ENCODE data around the gene MICOS13. TPM values are rescaled to one million over a fixed set of nuclear protein-coding genes. Genes with fewer than 3 reads are reported as not detected.
A peak's percentile ranks its signal among the peaks of the same experiment; 100 is the strongest.
"Not testable (repeated sequence)": the region's sequence is repeated elsewhere in the genome, so short reads cannot be mapped to it uniquely, and the experiment has no call there.

Gene MICOS13
- total RNA-seq, 4 donors from 2014 or later: 46.4 to 70.0 (median 59.3) TPM

GRCh38 chr19:5707576-5708575 lies 27.6 kb upstream of the MICOS13 start:
- WGBS: 88% methylated on average over 26 of the region's 37 CpGs
- TF ChIP-seq EP300 (IDR thresholded peaks at IDR 0.05): no peak
- no peak for TF ChIP-seq POLR2AphosphoS5 (IDR thresholded peaks at IDR 0.05)
- TF ChIP-seq, protein P1, sequence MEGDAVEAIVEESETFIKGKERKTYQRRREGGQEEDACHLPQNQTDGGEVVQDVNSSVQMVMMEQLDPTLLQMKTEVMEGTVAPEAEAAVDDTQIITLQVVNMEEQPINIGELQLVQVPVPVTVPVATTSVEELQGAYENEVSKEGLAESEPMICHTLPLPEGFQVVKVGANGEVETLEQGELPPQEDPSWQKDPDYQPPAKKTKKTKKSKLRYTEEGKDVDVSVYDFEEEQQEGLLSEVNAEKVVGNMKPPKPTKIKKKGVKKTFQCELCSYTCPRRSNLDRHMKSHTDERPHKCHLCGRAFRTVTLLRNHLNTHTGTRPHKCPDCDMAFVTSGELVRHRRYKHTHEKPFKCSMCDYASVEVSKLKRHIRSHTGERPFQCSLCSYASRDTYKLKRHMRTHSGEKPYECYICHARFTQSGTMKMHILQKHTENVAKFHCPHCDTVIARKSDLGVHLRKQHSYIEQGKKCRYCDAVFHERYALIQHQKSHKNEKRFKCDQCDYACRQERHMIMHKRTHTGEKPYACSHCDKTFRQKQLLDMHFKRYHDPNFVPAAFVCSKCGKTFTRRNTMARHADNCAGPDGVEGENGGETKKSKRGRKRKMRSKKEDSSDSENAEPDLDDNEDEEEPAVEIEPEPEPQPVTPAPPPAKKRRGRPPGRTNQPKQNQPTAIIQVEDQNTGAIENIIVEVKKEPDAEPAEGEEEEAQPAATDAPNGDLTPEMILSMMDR (IDR thresholded peaks at IDR 0.05): no peak
- TF ChIP-seq POLR2A (IDR thresholded peaks at IDR 0.05; ENCODE audit: low read depth): no peak
- peaks cover 55 to 99% (median 95%) of the 10 kb centered on the region in 4 donors for H3K36me3 ChIP-seq
- intact Hi-C loops (cut with DNase I): no loop called here
- no peaks in the 10 kb centered on the region for H3K27me3 ChIP-seq
- H3K27ac ChIP-seq (replicated peaks in 1 of 4): no peak overlapping the region
- H3K4me1 ChIP-seq: no peaks in the 10 kb centered on the region
- DNase-seq (ENCODE audit: extremely low spot score): no peak
- H3K4me3 ChIP-seq: no peak overlapping the region
- no peaks in the 10 kb centered on the region for H3K9me3 ChIP-seq

GRCh38 chr19:5706876-5707573 lies 26.7 kb upstream of the MICOS13 start:
- H3K27me3 ChIP-seq: no peaks in the 10 kb centered on the region
- 96% methylated on average over 30 of the region's 35 CpGs for WGBS
- peaks cover 49 to 94% (median 91%) of the 10 kb centered on the region in 4 donors for H3K36me3 ChIP-seq
- H3K9me3 ChIP-seq: no peaks in the 10 kb centered on the region
- no peak overlapping the region for H3K27ac ChIP-seq (replicated peaks in 1 of 4)
- TF ChIP-seq, protein P1 (IDR thresholded peaks at IDR 0.05): no peak
- TF ChIP-seq POLR2AphosphoS5 (IDR thresholded peaks at IDR 0.05) (no peak), POLR2A (IDR thresholded peaks at IDR 0.05; ENCODE audit: low read depth) (no peak)
- no peaks in the 10 kb centered on the region for H3K4me1 ChIP-seq
- intact Hi-C loops (cut with DNase I): no loop called here
- no peak for DNase-seq (ENCODE audit: extremely low spot score)
- no peak overlapping the region for H3K4me3 ChIP-seq

GRCh38 chr19:5705552-5705951 lies 25.2 kb upstream of the MICOS13 start:
- Histone ChIP-seq H3K27me3 (no peaks in the 10 kb centered on the region), H3K36me3 (peaks cover 39 to 91% (median 89%) of the 10 kb centered on the region in 4 donors), H3K4me1 (no peaks in the 10 kb centered on the region), H3K4me3 (no peak overlapping the region), H3K9me3 (no peaks in the 10 kb centered on the region), H3K27ac (replicated peaks in 1 of 4) (no peak overlapping the region)
- peak in 1 of 2 donors; percentile 6 for TF ChIP-seq POLR2AphosphoS5 (IDR thresholded peaks at IDR 0.05)
- no peak for TF ChIP-seq EP300 (IDR thresholded peaks at IDR 0.05)
- TF ChIP-seq POLR2A (IDR thresholded peaks at IDR 0.05; ENCODE audit: low read depth): no peak
- 96% methylated on average over 5 of the region's 16 CpGs for WGBS
- DNase-seq (ENCODE audit: extremely low spot score): no peak
- intact Hi-C loops (cut with DNase I): no loop called here

DNA sequence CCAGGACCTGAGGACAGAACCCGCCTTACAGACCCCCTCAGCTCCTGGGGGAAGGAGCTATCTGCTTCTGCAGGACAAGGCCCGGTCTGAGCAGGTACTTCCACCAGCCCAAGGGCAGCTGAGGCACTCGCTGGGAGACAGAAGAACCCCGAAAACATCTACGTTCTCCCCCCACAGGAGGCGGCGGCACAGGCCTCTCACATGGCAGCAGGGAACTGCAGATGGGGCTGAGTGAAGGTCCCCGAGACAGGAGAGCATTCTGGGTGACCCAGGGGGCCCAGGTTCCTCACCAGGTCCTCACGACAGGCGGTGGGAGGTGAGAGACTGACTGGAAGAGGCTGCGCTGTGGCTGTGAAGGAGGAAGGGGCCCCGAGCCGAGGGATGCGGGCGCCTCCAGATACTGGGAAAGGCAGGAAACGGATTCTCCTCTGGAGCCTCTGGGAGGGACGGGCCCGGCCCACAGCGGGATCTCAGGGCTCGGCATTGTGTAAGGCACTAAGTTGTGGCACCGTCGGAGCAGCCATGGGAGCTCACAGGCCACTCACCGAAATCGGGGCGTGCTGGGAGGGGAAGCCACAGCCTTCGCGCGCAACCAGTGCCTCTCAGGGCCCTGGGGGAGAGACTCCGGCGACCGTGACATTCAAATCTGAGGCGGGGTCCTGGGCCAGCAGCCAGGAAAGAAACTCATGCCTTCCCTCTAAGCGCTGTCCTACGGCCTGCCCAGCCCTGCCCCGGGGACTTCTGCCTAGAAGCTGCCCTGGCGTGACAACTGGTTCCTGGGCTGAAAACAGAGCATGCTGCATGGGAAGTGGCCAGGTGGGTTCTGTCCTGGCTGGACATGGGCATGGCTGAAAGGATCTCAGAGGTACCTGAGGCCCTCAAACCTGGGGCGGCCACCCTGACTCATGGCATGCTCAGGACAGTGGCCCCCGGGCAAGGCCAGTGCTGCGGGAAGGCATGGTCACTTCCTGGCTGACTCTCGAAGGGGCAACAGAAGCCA lies 23.8 kb upstream of the MICOS13 start:
- no peak for DNase-seq (ENCODE audit: extremely low spot score)
- H3K9me3 ChIP-seq: no peaks in the 10 kb centered on the region
- H3K4me3 ChIP-seq: no peak overlapping the region
- WGBS: 93% methylated on average over 25 of the region's 40 CpGs
- H3K27ac ChIP-seq (replicated peaks in 1 of 4): no peak overlapping the region
- intact Hi-C loops (cut with DNase I): no loop called here
- no peaks in the 10 kb centered on the region for H3K27me3 ChIP-seq
- peaks cover 50 to 93% (median 91%) of the 10 kb centered on the region in 4 donors for H3K36me3 ChIP-seq
- no peaks in the 10 kb centered on the region for H3K4me1 ChIP-seq
- TF ChIP-seq POLR2A (IDR thresholded peaks at IDR 0.05; ENCODE audit: low read depth) (no peak), POLR2AphosphoS5 (IDR thresholded peaks at IDR 0.05) (no peak), EP300 (IDR thresholded peaks at IDR 0.05) (no peak)
- TF ChIP-seq, protein P1 (IDR thresholded peaks at IDR 0.05): no peak

DNA sequence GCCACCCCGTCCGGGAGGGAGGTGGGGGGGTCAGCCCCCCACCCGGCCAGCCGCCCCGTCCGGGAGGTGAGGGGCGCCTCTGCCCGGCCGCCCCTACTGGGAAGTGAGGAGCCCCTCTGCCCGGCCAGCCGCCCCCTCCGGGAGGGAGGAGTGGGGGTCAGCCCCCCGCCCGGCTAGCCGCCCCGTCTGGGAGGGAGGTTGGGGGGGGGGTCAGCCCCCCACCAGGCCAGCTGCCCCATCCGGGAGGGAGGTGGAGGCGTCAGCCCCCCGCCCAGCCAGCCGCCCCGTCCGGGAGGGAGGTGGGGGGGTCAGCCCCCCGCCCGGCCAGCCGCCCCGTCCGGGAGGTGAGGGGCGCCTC lies 21.7 kb upstream of the MICOS13 start:
- H3K4me3 ChIP-seq; intact Hi-C loops (cut with DNase I); H3K9me3 ChIP-seq; H3K27me3 ChIP-seq; H3K27ac ChIP-seq (replicated peaks in 1 of 4); H3K4me1 ChIP-seq; DNase-seq (ENCODE audit: extremely low spot score): not testable (repeated sequence)
- no CpG with 5 or more reads among the region's 28 CpGs for WGBS
- peaks cover 49 to 92% (median 89%) of the 10 kb centered on the region in 4 donors for H3K36me3 ChIP-seq

Measured in esophagus muscularis mucosa (tissue), 4 donors.